ENCODE results near the gene RAVER2. TPM values are rescaled to one million over a fixed set of nuclear protein-coding genes. Genes with fewer than 3 reads are reported as not detected.

RAVER2 gene
- total and polyA plus RNA-seq, 10 of the 15 experiments (the other 5 are each of a cell fraction or from before 2014, with no cell fraction given) = 0.09 to 0.59 (median 0.41) TPM; not detected in 2

DNA sequence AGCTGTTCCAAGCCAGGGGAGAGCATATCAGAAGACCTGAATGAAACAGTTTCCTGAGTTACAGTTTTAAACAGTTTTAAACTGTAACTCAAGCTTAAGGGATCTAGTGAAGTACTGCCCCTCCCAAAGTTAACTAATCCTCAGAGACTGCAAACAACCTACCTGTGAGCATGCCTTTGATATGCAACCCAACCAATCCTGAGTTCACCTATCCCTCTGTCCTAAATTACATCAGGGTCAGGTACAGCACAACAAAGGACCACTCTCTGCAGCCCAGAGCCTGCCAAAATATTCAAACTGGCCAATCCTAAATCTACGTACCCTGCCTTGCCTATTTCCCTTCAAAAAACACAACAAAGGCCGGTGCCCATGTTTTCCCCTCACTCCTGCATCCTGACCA, 32.8 kb upstream of the RAVER2 start:
- H3K27ac ChIP-seq (ENCODE audit: control insufficient read depth, insufficient read depth) = no peak overlapping the region
- ChIA-PET SMC1A (ENCODE audit: uncharacterized antibody, unreplicated experiment) (no interaction called here), CTCF (no interaction called here), POLR2A (no interaction called here), RAD21 (ENCODE audit: unreplicated experiment) (no interaction called here)
- no peak overlapping the region for H3K4me3 ChIP-seq
- DNase-seq (ENCODE audit: low read depth, low spot score) = no peak
- no peaks in the 10 kb centered on the region for H3K4me1 ChIP-seq (ENCODE audit: control insufficient read depth, insufficient read depth, low read length)
- no peak overlapping the region for H3K4me2 ChIP-seq (ENCODE audit: control insufficient read depth, insufficient read depth)
- no peaks in the 10 kb centered on the region for H3K9me3 ChIP-seq (replicated peaks; ENCODE audit: control insufficient read depth, insufficient read depth, low read length)
- no peak overlapping the region for H3K9ac ChIP-seq (ENCODE audit: control insufficient read depth, insufficient read depth, low read length)
- FAIRE-seq = no peak
- WGBS (ENCODE audit: insufficient coverage, insufficient replicate concordance, low lambda C conversion rate, missing lambda C conversion rate) = 8% methylated on average over 2 of the region's 2 CpGs
- no peaks in the 10 kb centered on the region for H3K27me3 ChIP-seq (replicated peaks in 1 of 2; ENCODE audit: control insufficient read depth in 2 of 2, insufficient read depth in 2 of 2, low read length in 1 of 2)
- in situ Hi-C loops (cut with MboI) = no loop called here
- H3K79me2 ChIP-seq (ENCODE audit: control insufficient read depth, insufficient read depth, low read length) = no peaks in the 10 kb centered on the region
- intact Hi-C loops (cut with micrococcal nuclease; ENCODE audit: unreplicated experiment) = no loop called here
- BruUV-seq (replicated peaks) = no TSS peak
- H2AFZ ChIP-seq (ENCODE audit: control insufficient read depth, low read depth, low read length) = no peak overlapping the region
- TF ChIP-seq LARP7 (IDR thresholded peaks at IDR 0.05) = no peak
- no peak for TF ChIP-seq ATF7 (IDR thresholded peaks at IDR 0.05; ENCODE audit: low read depth)
- no peak for TF ChIP-seq HDAC6 (IDR thresholded peaks at IDR 0.05; ENCODE audit: unreplicated experiment)
- TF ChIP-seq RAD51 (IDR thresholded peaks at IDR 0.05) = no peak
- no peak for TF ChIP-seq CREM (IDR thresholded peaks at IDR 0.05; ENCODE audit: low read depth)
- TF ChIP-seq, protein P1, sequence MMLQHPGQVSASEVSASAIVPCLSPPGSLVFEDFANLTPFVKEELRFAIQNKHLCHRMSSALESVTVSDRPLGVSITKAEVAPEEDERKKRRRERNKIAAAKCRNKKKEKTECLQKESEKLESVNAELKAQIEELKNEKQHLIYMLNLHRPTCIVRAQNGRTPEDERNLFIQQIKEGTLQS (IDR thresholded peaks at IDR 0.05; ENCODE audit: borderline replicate concordance, extremely low read depth, low read depth, low read length) = no peak
- no peak for TF ChIP-seq HDGF (IDR thresholded peaks at IDR 0.05)
- no peak for TF ChIP-seq BACH1 (IDR thresholded peaks at IDR 0.05; ENCODE audit: borderline replicate concordance)
- TF ChIP-seq TAF1 (IDR thresholded peaks at IDR 0.05; ENCODE audit: borderline replicate concordance, low read depth, low read length) = no peak
- TF ChIP-seq, protein P2, sequence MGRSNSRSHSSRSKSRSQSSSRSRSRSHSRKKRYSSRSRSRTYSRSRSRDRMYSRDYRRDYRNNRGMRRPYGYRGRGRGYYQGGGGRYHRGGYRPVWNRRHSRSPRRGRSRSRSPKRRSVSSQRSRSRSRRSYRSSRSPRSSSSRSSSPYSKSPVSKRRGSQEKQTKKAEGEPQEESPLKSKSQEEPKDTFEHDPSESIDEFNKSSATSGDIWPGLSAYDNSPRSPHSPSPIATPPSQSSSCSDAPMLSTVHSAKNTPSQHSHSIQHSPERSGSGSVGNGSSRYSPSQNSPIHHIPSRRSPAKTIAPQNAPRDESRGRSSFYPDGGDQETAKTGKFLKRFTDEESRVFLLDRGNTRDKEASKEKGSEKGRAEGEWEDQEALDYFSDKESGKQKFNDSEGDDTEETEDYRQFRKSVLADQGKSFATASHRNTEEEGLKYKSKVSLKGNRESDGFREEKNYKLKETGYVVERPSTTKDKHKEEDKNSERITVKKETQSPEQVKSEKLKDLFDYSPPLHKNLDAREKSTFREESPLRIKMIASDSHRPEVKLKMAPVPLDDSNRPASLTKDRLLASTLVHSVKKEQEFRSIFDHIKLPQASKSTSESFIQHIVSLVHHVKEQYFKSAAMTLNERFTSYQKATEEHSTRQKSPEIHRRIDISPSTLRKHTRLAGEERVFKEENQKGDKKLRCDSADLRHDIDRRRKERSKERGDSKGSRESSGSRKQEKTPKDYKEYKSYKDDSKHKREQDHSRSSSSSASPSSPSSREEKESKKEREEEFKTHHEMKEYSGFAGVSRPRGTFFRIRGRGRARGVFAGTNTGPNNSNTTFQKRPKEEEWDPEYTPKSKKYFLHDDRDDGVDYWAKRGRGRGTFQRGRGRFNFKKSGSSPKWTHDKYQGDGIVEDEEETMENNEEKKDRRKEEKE (IDR thresholded peaks at IDR 0.05) = no peak
- TF ChIP-seq CBFB (IDR thresholded peaks at IDR 0.05; ENCODE audit: low read depth) = no peak
- TF ChIP-seq, protein P3, sequence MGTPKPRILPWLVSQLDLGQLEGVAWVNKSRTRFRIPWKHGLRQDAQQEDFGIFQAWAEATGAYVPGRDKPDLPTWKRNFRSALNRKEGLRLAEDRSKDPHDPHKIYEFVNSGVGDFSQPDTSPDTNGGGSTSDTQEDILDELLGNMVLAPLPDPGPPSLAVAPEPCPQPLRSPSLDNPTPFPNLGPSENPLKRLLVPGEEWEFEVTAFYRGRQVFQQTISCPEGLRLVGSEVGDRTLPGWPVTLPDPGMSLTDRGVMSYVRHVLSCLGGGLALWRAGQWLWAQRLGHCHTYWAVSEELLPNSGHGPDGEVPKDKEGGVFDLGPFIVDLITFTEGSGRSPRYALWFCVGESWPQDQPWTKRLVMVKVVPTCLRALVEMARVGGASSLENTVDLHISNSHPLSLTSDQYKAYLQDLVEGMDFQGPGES (IDR thresholded peaks at IDR 0.05) = no peak
- TF ChIP-seq IRF4 (IDR thresholded peaks at IDR 0.05; ENCODE audit: low read depth, low read length) = no peak
- no peak for TF ChIP-seq EZH2 (IDR thresholded peaks at IDR 0.05; ENCODE audit: borderline replicate concordance, control insufficient read depth, low read depth, low read length)
- TF ChIP-seq BHLHE40 (IDR thresholded peaks at IDR 0.05; ENCODE audit: borderline replicate concordance in 1 of 2, low read depth in 2 of 2, low read length in 1 of 2) = no peak
- no peak for TF ChIP-seq ZSCAN29 (IDR thresholded peaks at IDR 0.05)
- H4K20me1 ChIP-seq (ENCODE audit: control insufficient read depth, insufficient read depth) = no peaks in the 10 kb centered on the region
- H3K36me3 ChIP-seq (ENCODE audit: control insufficient read depth in 2 of 2, insufficient read depth in 2 of 2, low read length in 1 of 2) = no peaks in the 10 kb centered on the region
- no peak for ATAC-seq

All from GM12878 (cell line).